Muscle layer of duodenum (tissue), 2 donors: ENCODE measurements around the gene EHBP1.
A peak's percentile ranks its signal among the peaks of the same experiment; 100 is the strongest.

ENCODE experiments used
- H3K27ac ChIP-seq: one replicate; pipeline ENCODE4 v1.7.0; 2013; ENCODE audit warnings: mild to moderate bottlenecking, low read length
- H3K27me3 ChIP-seq: one replicate; pipeline ENCODE4 v1.7.0; 2013; ENCODE audit warnings: low read depth, mild to moderate bottlenecking, control low read depth, low read length
- H3K36me3 ChIP-seq, 2 donors: one replicate each; pipeline ENCODE4 v1.7.0; 2013; ENCODE audit warnings: low read length in 2 of 2, control low read depth in 1 of 2, mild to moderate bottlenecking in 1 of 2; ENCODE audit not compliant: insufficient read depth in 2 of 2, control insufficient read depth in 1 of 2
- H3K4me1 ChIP-seq, 2 donors: one replicate each; pipeline ENCODE4 v1.7.0; 2013; ENCODE audit warnings: low read length in 2 of 2, mild to moderate bottlenecking in 2 of 2, control low read depth in 1 of 2, moderate library complexity in 1 of 2; ENCODE audit not compliant: insufficient read depth in 2 of 2, control insufficient read depth in 1 of 2
- H3K4me3 ChIP-seq, 2 donors: one replicate each; pipeline ENCODE4 v1.7.0; 2013; ENCODE audit warnings: low read length in 2 of 2, low read depth in 1 of 2, mild to moderate bottlenecking in 1 of 2
- H3K9me3 ChIP-seq, 2 donors: one replicate each; pipeline ENCODE4 v1.7.0; 2013; ENCODE audit warnings: low read length in 2 of 2, control low read depth in 1 of 2, mild to moderate bottlenecking in 1 of 2; ENCODE audit not compliant: control insufficient read depth in 1 of 2
- donor health status: healthy.

Gene EHBP1

DNA sequence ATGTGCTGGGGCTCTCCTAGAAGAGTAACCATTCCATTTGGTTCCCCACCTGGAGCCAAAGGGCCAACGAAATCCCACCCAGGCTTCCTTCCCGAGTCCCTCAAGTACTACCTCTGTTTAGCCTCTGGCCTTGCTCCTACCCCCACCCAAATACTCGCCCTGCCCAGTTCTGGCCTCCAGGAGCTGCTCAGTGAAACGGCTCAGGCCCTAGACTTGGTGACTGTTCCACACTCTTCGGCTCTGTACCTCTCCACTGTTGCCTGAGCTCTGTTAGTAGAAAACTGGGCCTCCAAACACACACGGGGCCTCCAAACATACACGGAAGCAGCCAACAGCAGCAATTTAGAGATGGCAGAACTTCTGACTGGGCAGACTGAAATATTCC is 349.3 kb downstream of the EHBP1 start:
- Histone ChIP-seq H3K4me1 (peaks cover 10 to 71% of the 10 kb centered on the region in 2 donors), H3K27me3 (peaks cover 88% of the 10 kb centered on the region), H3K27ac (no peak overlapping the region), H3K36me3 (no peaks in the 10 kb centered on the region), H3K9me3 (peaks cover 0 to 4% of the 10 kb centered on the region in 2 donors), H3K4me3 (peak overlapping the region in 1 of 2 donors; percentile 48)

- Histone ChIP-seq H3K4me3 (peak overlapping the region in 1 of 2 donors; percentile 37), H3K27ac (no peak overlapping the region)
Measured at GRCh38 chr2:63055226-63056106, 350.0 kb downstream of the EHBP1 start.

DNA sequence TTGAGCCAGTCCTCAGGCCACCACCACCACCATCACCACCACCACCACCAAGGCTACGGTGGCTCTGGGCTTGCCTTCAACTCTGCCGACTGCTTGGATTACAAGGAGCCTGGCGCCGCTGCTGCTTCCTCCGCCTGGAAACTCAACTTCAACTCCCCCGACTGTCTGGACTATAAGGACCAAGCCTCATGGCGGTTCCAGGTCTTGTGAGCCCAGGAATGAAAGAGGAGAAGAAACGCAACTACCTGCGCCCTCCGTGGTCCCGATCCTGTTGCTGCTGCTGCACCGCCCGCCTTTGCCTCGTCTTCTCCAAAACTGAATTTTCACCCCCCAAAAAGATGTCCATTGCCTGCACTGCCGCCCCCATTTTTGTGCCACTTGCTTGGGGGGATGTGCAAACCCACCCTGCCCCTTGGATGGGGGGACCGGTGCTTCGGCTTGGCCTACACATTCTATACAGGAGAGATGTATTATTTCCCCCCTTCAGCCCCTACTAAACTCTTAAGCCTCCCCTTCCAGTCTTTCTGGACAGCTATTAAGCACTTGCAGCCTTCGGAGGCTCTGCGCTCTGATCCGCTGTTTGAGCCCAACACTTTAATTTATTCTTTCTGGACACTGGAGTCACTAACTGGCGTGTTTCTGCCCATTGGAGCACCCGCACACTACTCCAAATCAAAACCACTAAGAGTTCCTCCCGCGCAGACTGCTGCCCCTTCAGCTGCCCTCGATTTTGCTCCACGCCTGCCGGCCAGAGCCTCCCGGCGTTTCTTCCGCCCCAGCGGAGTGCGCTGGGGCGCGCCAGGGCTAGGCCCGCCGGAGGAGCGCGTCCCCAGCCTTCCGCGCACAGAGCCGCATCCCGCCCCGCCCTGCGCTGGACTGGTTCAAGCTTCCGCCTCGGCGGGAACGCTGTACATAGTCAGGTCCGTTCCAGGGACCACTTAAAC is 350.9 kb downstream of the EHBP1 start:
- Histone ChIP-seq H3K4me3 (peak overlapping the region in 1 of 2 donors; percentile 37), H3K36me3 (no peaks in the 10 kb centered on the region), H3K4me1 (peaks cover 9 to 58% of the 10 kb centered on the region in 2 donors), H3K27ac (no peak overlapping the region), H3K9me3 (peaks cover 0 to 4% of the 10 kb centered on the region in 2 donors), H3K27me3 (peaks cover 90% of the 10 kb centered on the region)

More at GRCh38 chr2:63055226-63056106, 350.0 kb downstream of the EHBP1 start:
- H3K4me1 ChIP-seq, result peaks cover 9 to 66% of the 10 kb centered on the region in 2 donors
- peaks cover 91% of the 10 kb centered on the region for H3K27me3 ChIP-seq
- H3K36me3 ChIP-seq, result no peaks in the 10 kb centered on the region
- H3K9me3 ChIP-seq, result peaks cover 0 to 4% of the 10 kb centered on the region in 2 donors

GRCh38 chr2:63057249-63058143 is 352.0 kb downstream of the EHBP1 start:
- Histone ChIP-seq H3K9me3 (peaks cover 0 to 4% of the 10 kb centered on the region in 2 donors), H3K27me3 (peaks cover 86% of the 10 kb centered on the region), H3K4me1 (peaks cover 9 to 56% of the 10 kb centered on the region in 2 donors), H3K36me3 (no peaks in the 10 kb centered on the region), H3K27ac (no peak overlapping the region), H3K4me3 (peak overlapping the region in 1 of 2 donors; percentile 47)

GRCh38 chr2:63058144-63058920 is 352.8 kb downstream of the EHBP1 start:
- Histone ChIP-seq H3K9me3 (peaks cover 0 to 4% of the 10 kb centered on the region in 2 donors), H3K27me3 (peaks cover 79% of the 10 kb centered on the region), H3K4me3 (peak overlapping the region; percentile 12 to 47), H3K36me3 (no peaks in the 10 kb centered on the region), H3K27ac (no peak overlapping the region), H3K4me1 (peaks cover 9 to 51% of the 10 kb centered on the region in 2 donors)

- H3K9me3 ChIP-seq, result peaks cover 0 to 4% of the 10 kb centered on the region in 2 donors
- no peaks in the 10 kb centered on the region for H3K36me3 ChIP-seq
- peak overlapping the region in 1 of 2 donors; percentile 47 for H3K4me3 ChIP-seq
- peaks cover 70% of the 10 kb centered on the region for H3K27me3 ChIP-seq
- H3K27ac ChIP-seq, result no peak overlapping the region
- peaks cover 9 to 47% of the 10 kb centered on the region in 2 donors for H3K4me1 ChIP-seq
Measured at GRCh38 chr2:63058921-63059792, 353.6 kb downstream of the EHBP1 start.

DNA sequence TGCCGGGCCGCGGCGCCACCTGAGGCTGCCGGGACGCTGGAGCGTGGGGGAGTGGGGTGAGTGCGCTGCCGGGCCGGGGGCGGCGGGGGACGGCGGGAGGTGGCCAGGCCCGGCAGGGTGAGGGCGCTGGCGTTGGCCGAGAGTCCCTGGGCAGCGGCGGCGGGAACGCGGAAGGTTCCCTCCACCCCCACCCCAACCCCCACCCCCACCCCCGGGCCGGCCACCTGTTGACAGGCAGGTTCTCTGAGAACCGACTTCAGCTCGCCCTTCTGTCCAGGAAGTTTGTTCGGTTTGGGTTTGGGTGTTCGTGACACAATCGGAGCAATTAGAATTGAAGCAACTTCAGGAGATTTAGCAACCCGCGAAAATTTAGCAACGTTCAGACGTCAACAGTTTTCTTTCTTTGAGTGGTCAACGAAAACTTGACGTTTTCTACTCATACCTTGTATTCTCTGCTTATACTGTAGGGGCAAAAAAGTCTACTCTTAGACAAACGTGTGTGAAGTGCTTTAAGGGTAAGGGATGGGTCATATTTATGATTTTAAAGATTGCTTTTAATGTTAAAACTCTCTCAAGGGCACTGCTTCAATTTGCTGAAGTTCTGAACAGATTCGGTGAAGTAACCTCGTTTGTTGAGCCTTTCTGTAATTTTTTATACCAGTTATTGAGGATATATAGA is 354.4 kb downstream of the EHBP1 start:
- no peak overlapping the region for H3K27ac ChIP-seq
- H3K4me1 ChIP-seq, result peaks cover 9 to 40% of the 10 kb centered on the region in 2 donors
- H3K36me3 ChIP-seq, result no peaks in the 10 kb centered on the region
- peaks cover 0 to 4% of the 10 kb centered on the region in 2 donors for H3K9me3 ChIP-seq
- peaks cover 66% of the 10 kb centered on the region for H3K27me3 ChIP-seq
- peak overlapping the region in 1 of 2 donors; percentile 47 for H3K4me3 ChIP-seq

DNA sequence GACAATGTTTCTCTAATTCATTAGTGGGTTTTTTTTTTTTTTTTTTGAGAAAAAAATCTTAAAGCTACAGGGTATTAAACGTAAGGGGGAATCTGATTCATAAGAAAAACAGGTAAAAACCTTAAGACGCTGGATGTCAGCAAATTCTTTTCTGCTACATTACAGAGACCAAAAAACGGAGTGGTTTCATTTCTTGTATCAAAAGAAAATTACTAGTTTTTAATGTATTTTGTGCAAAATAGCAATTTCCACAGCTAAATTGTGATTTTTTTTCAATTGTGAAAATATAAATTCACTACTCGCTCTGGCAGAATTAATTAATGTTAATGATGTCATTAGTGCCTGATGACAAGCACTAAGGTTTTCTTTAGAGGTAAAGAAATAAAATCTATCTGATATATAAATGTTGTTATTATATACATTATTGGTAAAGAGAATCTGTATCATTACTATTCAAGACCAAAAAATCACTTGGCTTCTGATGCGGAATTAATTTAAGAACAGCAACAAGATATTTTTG is 355.0 kb downstream of the EHBP1 start:
- H3K27ac ChIP-seq, result no peak overlapping the region
- no peak overlapping the region for H3K4me3 ChIP-seq
- H3K27me3 ChIP-seq, result peaks cover 64% of the 10 kb centered on the region
- peaks cover 7 to 34% of the 10 kb centered on the region in 2 donors for H3K4me1 ChIP-seq
- H3K9me3 ChIP-seq, result peaks cover 0 to 4% of the 10 kb centered on the region in 2 donors
- no peaks in the 10 kb centered on the region for H3K36me3 ChIP-seq

GRCh38 chr2:63064197-63064596 is 358.7 kb downstream of the EHBP1 start:
- Histone ChIP-seq H3K4me1 (peaks cover 0 to 6% of the 10 kb centered on the region in 2 donors), H3K4me3 (no peak overlapping the region), H3K27ac (no peak overlapping the region), H3K27me3 (peaks cover 41% of the 10 kb centered on the region), H3K9me3 (peaks cover 0 to 4% of the 10 kb centered on the region in 2 donors), H3K36me3 (no peaks in the 10 kb centered on the region)
